ENCODE measurements around the gene MYH11.

DNA sequence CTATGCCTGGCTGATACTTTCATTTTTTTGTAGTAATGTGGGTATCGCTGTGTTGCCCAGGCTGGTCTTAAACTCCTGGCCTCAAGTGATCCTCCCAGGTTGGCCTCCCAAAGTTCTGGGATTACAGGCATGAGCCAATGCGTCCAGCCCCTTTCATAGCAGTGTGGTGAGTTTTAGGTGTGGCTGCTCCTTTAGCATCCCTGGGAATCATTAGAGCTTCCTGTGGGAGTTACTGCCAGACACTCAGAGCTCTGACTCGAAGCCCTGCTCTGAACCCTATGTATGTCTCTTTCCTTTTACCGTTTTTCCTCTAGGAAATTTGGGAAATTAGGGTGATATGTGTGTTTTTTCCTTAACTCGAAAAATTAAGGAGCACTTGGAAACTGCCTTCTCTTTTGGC, 162.3 kb downstream of the MYH11 start:
- TF ChIP-seq YY1 (IDR thresholded peaks at IDR 0.05; ENCODE audit: insufficient read depth, insufficient read length) (no peak), ZNF274 (IDR thresholded peaks at IDR 0.05; ENCODE audit: low read depth, low read length) (no peak), SUZ12 (IDR thresholded peaks at IDR 0.05; ENCODE audit: extremely low read depth, insufficient read depth, insufficient read length) (no peak)
